Measurements from ENCODE around the gene SUB1. TPM values are rescaled to one million over a fixed set of nuclear protein-coding genes. Genes with fewer than 3 reads are reported as not detected.

SUB1 gene
- polyA plus RNA-seq, 1 donor from 2014 or later, result 1,107 TPM

DNA sequence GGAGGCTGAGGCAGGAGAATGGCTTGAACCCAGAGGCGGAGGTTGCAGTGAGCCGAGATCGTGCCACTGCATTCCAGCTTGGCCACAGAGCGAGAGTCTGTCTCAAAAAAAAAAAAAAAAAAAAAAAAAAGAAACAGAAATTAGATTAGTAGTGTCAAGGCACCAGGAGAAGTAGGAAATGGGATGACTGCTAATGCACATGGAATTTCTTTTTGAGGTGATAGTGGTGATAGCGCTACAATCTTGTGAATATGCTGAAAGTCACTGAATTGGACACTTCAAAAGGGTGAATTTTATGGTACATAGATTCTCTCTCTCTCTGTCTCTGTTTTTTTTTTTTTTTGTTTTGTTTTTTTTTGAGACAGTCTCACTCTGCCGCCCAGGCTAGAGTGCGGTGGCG, 42.1 kb upstream of the SUB1 start:
- Histone ChIP-seq H3K36me3 (ENCODE audit: insufficient read depth, low read length) (no peaks in the 10 kb centered on the region), H3K27me3 (ENCODE audit: insufficient read depth, low read depth, low read length) (no peaks in the 10 kb centered on the region), H3K4me2 (ENCODE audit: low read length) (no peak overlapping the region), H4K20me1 (ENCODE audit: insufficient read depth) (no peaks in the 10 kb centered on the region), H3K27ac (ENCODE audit: low read length) (no peak overlapping the region), H3F3A (ENCODE audit: insufficient read depth, low read length, poor library complexity, severe bottlenecking) (no peaks in the 10 kb centered on the region), H3K9me3 (ENCODE audit: low read length) (no peaks in the 10 kb centered on the region), H3K9me2 (ENCODE audit: insufficient read depth, low read length) (no peaks in the 10 kb centered on the region), H2AFZ (ENCODE audit: low read depth, low read length) (no peak overlapping the region), H3K9ac (ENCODE audit: low read length) (no peak overlapping the region), H3K4me3 (ENCODE audit: low read length) (no peak overlapping the region), H3K79me2 (replicated peaks; ENCODE audit: insufficient read depth, low read length) (no peaks in the 10 kb centered on the region)
- TF ChIP-seq POLR2AphosphoS5 (IDR thresholded peaks at IDR 0.05), result no peak
- no peak for TF ChIP-seq TAF1 (IDR thresholded peaks at IDR 0.05; ENCODE audit: low read depth)
- no peak for TF ChIP-seq SMC3 (conservative IDR thresholded peaks at IDR 0.05; ENCODE audit: poor library complexity)
- no peak for TF ChIP-seq RAD21 (conservative IDR thresholded peaks at IDR 0.05)
- no peak for TF ChIP-seq EZH2 (IDR thresholded peaks at IDR 0.05; ENCODE audit: borderline replicate concordance, insufficient read depth, low read length, poor library complexity, severe bottlenecking)

DNA sequence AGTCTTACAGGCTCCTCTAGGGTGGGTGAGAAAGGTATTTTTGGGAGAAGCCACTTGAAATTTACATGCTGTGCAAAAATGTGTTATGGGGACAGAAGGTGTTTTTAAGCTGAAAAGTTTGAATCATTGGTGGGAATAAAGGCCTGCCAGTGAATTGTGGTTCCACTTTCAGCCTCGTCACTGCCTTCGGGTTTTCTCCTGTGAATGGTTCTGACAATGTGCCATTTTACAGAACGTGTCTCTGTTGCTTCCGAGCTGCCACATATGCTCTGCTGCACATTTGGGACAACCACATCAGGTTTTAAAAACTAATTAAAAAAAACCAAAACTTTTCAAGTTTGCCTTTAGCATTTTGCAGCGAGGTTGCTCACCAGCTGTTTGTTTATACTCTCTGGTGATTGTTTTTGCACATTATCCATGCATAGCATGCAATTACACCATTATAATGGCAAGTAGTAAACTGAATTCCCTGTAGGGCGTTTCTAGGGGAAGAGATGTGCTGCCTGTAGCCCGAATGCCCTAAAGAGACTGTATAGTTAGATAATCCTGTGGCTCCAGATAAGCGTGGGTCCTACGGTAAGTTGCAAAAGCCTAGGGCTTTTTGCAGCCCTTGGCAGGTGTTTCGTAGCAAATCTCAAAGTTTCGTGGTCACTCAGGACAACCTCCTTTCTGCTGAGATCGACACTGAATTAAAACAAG, 40.1 kb upstream of the SUB1 start:
- Histone ChIP-seq H2AFZ (ENCODE audit: low read depth, low read length) (no peak overlapping the region), H3K79me2 (replicated peaks; ENCODE audit: insufficient read depth, low read length) (no peaks in the 10 kb centered on the region), H3K9me3 (ENCODE audit: low read length) (no peaks in the 10 kb centered on the region), H4K20me1 (ENCODE audit: insufficient read depth) (no peaks in the 10 kb centered on the region), H3K4me2 (ENCODE audit: low read length) (no peak overlapping the region), H3K9me2 (ENCODE audit: insufficient read depth, low read length) (no peaks in the 10 kb centered on the region), H3K36me3 (ENCODE audit: insufficient read depth, low read length) (no peaks in the 10 kb centered on the region), H3K9ac (ENCODE audit: low read length) (no peak overlapping the region), H3K27me3 (ENCODE audit: insufficient read depth, low read depth, low read length) (no peaks in the 10 kb centered on the region), H3K4me3 (ENCODE audit: low read length) (no peak overlapping the region), H3F3A (ENCODE audit: insufficient read depth, low read length, poor library complexity, severe bottlenecking) (no peaks in the 10 kb centered on the region), H3K27ac (ENCODE audit: low read length) (no peak overlapping the region)
- TF ChIP-seq EP300 (conservative IDR thresholded peaks at IDR 0.05; ENCODE audit: poor library complexity, severe bottlenecking) (no peak), RAD21 (conservative IDR thresholded peaks at IDR 0.05) (no peak)

DNA sequence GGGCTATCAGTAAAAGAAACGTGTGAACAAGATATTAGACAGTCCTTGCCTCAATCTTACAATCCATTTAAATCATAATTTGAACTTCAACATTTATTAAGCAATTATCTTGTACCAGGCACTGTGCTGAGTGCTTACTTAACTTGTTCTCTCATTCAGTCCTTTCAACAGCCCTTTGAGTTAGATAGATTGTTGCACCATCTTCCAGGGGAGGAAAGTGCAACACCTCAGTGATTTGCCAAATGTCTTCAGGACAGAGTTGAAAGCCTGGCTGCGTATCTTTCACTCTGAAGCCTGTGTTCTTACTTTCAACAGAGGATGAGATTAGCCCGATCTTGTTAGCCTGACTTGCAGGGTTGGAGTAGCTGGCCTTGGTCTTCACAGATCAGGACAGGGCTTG, 34.2 kb upstream of the SUB1 start:
- H3K9me2 ChIP-seq (ENCODE audit: insufficient read depth, low read length), result no peaks in the 10 kb centered on the region
- H3K9me3 ChIP-seq (ENCODE audit: low read length), result no peaks in the 10 kb centered on the region
- H2AFZ ChIP-seq (ENCODE audit: low read depth, low read length), result no peak overlapping the region
- H3K9ac ChIP-seq (ENCODE audit: low read length), result no peak overlapping the region
- H3F3A ChIP-seq (ENCODE audit: insufficient read depth, low read length, poor library complexity, severe bottlenecking), result no peaks in the 10 kb centered on the region
- H3K36me3 ChIP-seq (ENCODE audit: insufficient read depth, low read length), result no peaks in the 10 kb centered on the region
- TF ChIP-seq RAD21 (conservative IDR thresholded peaks at IDR 0.05) (no peak), POLR2AphosphoS5 (IDR thresholded peaks at IDR 0.05) (no peak), MXI1 (conservative IDR thresholded peaks at IDR 0.05; ENCODE audit: poor library complexity, severe bottlenecking) (no peak), EP300 (conservative IDR thresholded peaks at IDR 0.05; ENCODE audit: poor library complexity, severe bottlenecking) (no peak), EZH2 (IDR thresholded peaks at IDR 0.05; ENCODE audit: borderline replicate concordance, insufficient read depth, low read length, poor library complexity, severe bottlenecking) (no peak), SMC3 (conservative IDR thresholded peaks at IDR 0.05; ENCODE audit: poor library complexity) (no peak), TAF1 (IDR thresholded peaks at IDR 0.05; ENCODE audit: low read depth) (no peak)
- TF ChIP-seq, protein P1, sequence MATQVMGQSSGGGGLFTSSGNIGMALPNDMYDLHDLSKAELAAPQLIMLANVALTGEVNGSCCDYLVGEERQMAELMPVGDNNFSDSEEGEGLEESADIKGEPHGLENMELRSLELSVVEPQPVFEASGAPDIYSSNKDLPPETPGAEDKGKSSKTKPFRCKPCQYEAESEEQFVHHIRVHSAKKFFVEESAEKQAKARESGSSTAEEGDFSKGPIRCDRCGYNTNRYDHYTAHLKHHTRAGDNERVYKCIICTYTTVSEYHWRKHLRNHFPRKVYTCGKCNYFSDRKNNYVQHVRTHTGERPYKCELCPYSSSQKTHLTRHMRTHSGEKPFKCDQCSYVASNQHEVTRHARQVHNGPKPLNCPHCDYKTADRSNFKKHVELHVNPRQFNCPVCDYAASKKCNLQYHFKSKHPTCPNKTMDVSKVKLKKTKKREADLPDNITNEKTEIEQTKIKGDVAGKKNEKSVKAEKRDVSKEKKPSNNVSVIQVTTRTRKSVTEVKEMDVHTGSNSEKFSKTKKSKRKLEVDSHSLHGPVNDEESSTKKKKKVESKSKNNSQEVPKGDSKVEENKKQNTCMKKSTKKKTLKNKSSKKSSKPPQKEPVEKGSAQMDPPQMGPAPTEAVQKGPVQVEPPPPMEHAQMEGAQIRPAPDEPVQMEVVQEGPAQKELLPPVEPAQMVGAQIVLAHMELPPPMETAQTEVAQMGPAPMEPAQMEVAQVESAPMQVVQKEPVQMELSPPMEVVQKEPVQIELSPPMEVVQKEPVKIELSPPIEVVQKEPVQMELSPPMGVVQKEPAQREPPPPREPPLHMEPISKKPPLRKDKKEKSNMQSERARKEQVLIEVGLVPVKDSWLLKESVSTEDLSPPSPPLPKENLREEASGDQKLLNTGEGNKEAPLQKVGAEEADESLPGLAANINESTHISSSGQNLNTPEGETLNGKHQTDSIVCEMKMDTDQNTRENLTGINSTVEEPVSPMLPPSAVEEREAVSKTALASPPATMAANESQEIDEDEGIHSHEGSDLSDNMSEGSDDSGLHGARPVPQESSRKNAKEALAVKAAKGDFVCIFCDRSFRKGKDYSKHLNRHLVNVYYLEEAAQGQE (IDR thresholded peaks at IDR 0.05; ENCODE audit: borderline replicate concordance), result no peak
- TF ChIP-seq, protein P2, sequence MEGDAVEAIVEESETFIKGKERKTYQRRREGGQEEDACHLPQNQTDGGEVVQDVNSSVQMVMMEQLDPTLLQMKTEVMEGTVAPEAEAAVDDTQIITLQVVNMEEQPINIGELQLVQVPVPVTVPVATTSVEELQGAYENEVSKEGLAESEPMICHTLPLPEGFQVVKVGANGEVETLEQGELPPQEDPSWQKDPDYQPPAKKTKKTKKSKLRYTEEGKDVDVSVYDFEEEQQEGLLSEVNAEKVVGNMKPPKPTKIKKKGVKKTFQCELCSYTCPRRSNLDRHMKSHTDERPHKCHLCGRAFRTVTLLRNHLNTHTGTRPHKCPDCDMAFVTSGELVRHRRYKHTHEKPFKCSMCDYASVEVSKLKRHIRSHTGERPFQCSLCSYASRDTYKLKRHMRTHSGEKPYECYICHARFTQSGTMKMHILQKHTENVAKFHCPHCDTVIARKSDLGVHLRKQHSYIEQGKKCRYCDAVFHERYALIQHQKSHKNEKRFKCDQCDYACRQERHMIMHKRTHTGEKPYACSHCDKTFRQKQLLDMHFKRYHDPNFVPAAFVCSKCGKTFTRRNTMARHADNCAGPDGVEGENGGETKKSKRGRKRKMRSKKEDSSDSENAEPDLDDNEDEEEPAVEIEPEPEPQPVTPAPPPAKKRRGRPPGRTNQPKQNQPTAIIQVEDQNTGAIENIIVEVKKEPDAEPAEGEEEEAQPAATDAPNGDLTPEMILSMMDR (IDR thresholded peaks at IDR 0.05; ENCODE audit: poor library complexity, severe bottlenecking), result no peak
- no peaks in the 10 kb centered on the region for H3K27me3 ChIP-seq (ENCODE audit: insufficient read depth, low read depth, low read length)
- H3K79me2 ChIP-seq (replicated peaks; ENCODE audit: insufficient read depth, low read length), result no peaks in the 10 kb centered on the region
- H3K4me3 ChIP-seq (ENCODE audit: low read length), result no peak overlapping the region
- no peaks in the 10 kb centered on the region for H4K20me1 ChIP-seq (ENCODE audit: insufficient read depth)
- H3K27ac ChIP-seq (ENCODE audit: low read length), result no peak overlapping the region
- H3K4me2 ChIP-seq (ENCODE audit: low read length), result no peak overlapping the region
